Stimulated activated memory B cell treated with anti-CD40 and anti-IgM and Interleukin-4, amounts not matched to agents 10 μg/mL and 1 μg/mL and 100 μg/mL, for 72 hours (primary cell): ENCODE results near the gene ADAMTS2.

Experiments
- ATAC-seq: fragments of 150-1000 bp; cut with Tn5 transposase; 2 replicates; pipeline ENCODE4 v1.10.0; 2021
- H3K27ac Mint-ChIP-seq: one replicate; pipeline ENCODE4 v1.8.0; 2022; ENCODE audit warnings: mild to moderate bottlenecking, mixed read lengths
- H3K27me3 Mint-ChIP-seq: one replicate; pipeline ENCODE4 v1.8.0; 2022; ENCODE audit warnings: mixed read lengths
- H3K36me3 Mint-ChIP-seq: one replicate; pipeline ENCODE4 v1.8.0; 2022; ENCODE audit warnings: mixed read lengths
- H3K4me1 Mint-ChIP-seq: one replicate; pipeline ENCODE4 v1.8.0; 2022; ENCODE audit warnings: mixed read lengths
- H3K4me3 Mint-ChIP-seq: one replicate; pipeline ENCODE4 v1.8.0; 2022; ENCODE audit warnings: mild to moderate bottlenecking, moderate library complexity, mixed read lengths
- H3K9me3 Mint-ChIP-seq: one replicate; pipeline ENCODE4 v1.8.0; 2022; ENCODE audit warnings: mixed read lengths

Gene ADAMTS2

GRCh38 chr5:179250561-179251225 is 94.6 kb downstream of the ADAMTS2 start:
- Mint-ChIP-seq H3K27me3 (peaks cover 19% of the 10 kb centered on the region), H3K27ac (no peak overlapping the region), H3K4me3 (no peak overlapping the region), H3K36me3 (no peaks in the 10 kb centered on the region), H3K4me1 (no peaks in the 10 kb centered on the region), H3K9me3 (peaks cover 15% of the 10 kb centered on the region)
- no peak for ATAC-seq

- Mint-ChIP-seq H3K9me3 (peaks cover 17% of the 10 kb centered on the region), H3K27ac (no peak overlapping the region), H3K4me1 (no peaks in the 10 kb centered on the region), H3K36me3 (no peaks in the 10 kb centered on the region), H3K27me3 (peaks cover under 1% of the 10 kb centered on the region), H3K4me3 (no peak overlapping the region)
- no peak for ATAC-seq
Measured at GRCh38 chr5:179246227-179246626, 99.0 kb downstream of the ADAMTS2 start.

- peaks cover 17% of the 10 kb centered on the region for H3K9me3 Mint-ChIP-seq
- H3K27ac Mint-ChIP-seq: no peak overlapping the region
- H3K4me1 Mint-ChIP-seq: no peaks in the 10 kb centered on the region
- H3K4me3 Mint-ChIP-seq: no peak overlapping the region
- H3K27me3 Mint-ChIP-seq: peaks cover 12% of the 10 kb centered on the region
- no peaks in the 10 kb centered on the region for H3K36me3 Mint-ChIP-seq
- no peak for ATAC-seq
Measured at GRCh38 chr5:179245031-179245430, 100.2 kb downstream of the ADAMTS2 start.

GRCh38 chr5:179244044-179244443 is 101.2 kb downstream of the ADAMTS2 start:
- Mint-ChIP-seq H3K27me3 (peaks cover 22% of the 10 kb centered on the region), H3K4me1 (no peaks in the 10 kb centered on the region), H3K36me3 (no peaks in the 10 kb centered on the region), H3K4me3 (no peak overlapping the region), H3K27ac (no peak overlapping the region), H3K9me3 (peaks cover 17% of the 10 kb centered on the region)
- ATAC-seq: no peak

DNA sequence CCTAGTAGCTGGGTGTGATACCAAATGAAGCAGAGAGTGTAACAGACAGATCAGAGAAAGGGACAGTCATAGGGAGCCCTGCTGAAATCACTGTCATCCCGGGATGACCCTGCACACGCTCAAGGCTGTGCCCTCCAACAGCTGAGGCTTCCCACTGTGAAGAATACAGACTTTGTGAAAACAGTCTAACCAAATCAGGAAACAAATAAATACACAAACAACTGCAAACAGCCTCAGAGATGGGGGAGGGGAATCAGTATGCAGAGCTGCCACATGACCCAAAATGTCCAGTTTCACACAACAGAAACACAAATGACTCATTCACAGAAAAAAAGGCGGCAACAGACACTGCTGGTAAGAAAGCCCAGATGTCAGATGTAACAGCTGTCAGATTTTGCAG is 101.9 kb downstream of the ADAMTS2 start:
- Mint-ChIP-seq H3K9me3 (peaks cover 17% of the 10 kb centered on the region), H3K36me3 (no peaks in the 10 kb centered on the region), H3K27ac (no peak overlapping the region), H3K27me3 (peaks cover 29% of the 10 kb centered on the region), H3K4me1 (no peaks in the 10 kb centered on the region), H3K4me3 (no peak overlapping the region)
- ATAC-seq: no peak

GRCh38 chr5:179242676-179243075 is 102.6 kb downstream of the ADAMTS2 start:
- ATAC-seq: no peak
- Mint-ChIP-seq H3K4me3 (no peak overlapping the region), H3K27ac (no peak overlapping the region), H3K9me3 (peaks cover 17% of the 10 kb centered on the region), H3K36me3 (no peaks in the 10 kb centered on the region), H3K4me1 (no peaks in the 10 kb centered on the region), H3K27me3 (peaks cover 36% of the 10 kb centered on the region)

DNA sequence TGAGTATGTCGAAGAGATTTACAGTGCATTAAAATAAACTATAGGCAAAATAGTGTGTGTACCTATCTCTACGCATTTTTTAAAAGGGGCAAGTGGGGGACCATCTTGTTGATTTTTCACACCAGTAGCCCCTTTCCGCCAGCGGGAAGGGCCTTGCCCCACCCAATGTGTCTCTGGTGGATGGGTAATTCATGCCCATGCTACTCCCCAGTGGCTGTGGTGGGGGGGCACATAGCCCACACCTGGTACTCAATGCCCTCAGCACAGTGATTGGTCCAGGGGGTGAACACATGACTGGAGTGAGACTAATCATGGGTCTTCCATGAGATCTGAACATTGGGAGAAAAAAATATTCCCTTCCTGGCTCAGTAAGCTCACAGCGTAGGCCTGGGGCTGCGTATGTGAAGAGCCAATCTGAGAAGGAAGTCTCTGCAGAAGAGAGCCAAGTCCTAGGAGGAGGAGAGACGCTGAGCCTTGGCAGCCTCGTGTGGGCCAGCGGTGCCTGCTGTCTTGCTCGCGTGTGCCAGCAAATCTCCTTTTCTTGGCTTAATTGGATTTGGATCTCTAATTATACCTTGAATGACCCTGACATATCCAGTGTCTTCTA is 103.4 kb downstream of the ADAMTS2 start:
- Mint-ChIP-seq H3K9me3 (peaks cover 12% of the 10 kb centered on the region), H3K4me1 (no peaks in the 10 kb centered on the region), H3K27me3 (peaks cover 41% of the 10 kb centered on the region), H3K4me3 (no peak overlapping the region), H3K27ac (no peak overlapping the region), H3K36me3 (no peaks in the 10 kb centered on the region)
- no peak for ATAC-seq

- no peak overlapping the region for H3K4me3 Mint-ChIP-seq
- ATAC-seq: no peak
- no peaks in the 10 kb centered on the region for H3K4me1 Mint-ChIP-seq
- no peak overlapping the region for H3K27ac Mint-ChIP-seq
- H3K9me3 Mint-ChIP-seq: peaks cover 7% of the 10 kb centered on the region
- no peaks in the 10 kb centered on the region for H3K36me3 Mint-ChIP-seq
- peaks cover 41% of the 10 kb centered on the region for H3K27me3 Mint-ChIP-seq
Measured at GRCh38 chr5:179241175-179241574, 104.1 kb downstream of the ADAMTS2 start.

- Mint-ChIP-seq H3K27ac (no peak overlapping the region), H3K27me3 (peaks cover 41% of the 10 kb centered on the region), H3K36me3 (no peaks in the 10 kb centered on the region), H3K4me1 (no peaks in the 10 kb centered on the region), H3K9me3 (peaks cover 6% of the 10 kb centered on the region), H3K4me3 (no peak overlapping the region)
- ATAC-seq: no peak
Measured at GRCh38 chr5:179240561-179240960, 104.7 kb downstream of the ADAMTS2 start.

DNA sequence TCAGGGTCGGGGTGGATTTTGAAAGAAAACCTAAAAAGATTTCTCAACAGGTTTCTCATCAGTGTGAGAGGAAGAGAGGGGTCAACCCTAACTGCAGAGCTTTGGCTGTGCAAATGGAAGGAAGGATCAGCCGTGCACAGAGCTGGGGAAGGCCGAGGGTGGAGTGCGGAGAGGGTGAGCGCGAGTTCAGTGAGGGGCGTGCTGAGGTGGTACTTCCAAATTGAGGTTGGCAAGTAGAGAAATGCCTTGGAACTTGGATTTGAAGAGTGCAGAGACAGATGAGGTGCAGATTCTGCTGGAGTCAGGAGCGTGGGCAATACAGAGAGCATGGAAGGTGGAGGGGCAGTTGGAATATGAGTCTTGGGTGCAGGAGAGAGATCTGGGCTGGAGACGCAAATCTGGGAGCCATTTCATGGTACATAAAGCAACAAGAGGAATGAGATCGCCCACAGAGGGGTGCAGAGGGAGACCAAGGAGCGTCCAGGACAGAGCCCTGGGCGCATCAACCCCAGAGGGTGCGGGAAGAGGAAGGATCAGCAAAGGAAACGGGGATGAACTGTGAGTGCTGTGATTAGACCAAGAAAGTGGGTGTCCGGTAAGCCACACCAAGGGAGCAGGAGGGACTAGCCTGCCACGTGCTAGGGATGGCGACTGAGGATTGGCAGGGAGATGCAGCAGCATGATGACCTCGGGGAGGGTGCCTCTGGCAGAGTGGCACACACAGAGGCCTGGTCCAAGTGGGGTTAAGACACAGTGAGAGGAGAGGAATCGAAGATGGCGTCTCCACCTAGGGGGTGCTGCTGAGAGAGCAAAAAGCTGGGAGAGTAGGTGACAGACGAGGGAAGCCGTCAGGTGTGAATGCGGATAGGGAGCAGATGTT is 105.8 kb downstream of the ADAMTS2 start:
- Mint-ChIP-seq H3K27ac (no peak overlapping the region), H3K4me3 (no peak overlapping the region), H3K36me3 (no peaks in the 10 kb centered on the region), H3K9me3 (peaks cover 4% of the 10 kb centered on the region), H3K27me3 (peaks cover 49% of the 10 kb centered on the region), H3K4me1 (no peaks in the 10 kb centered on the region)
- ATAC-seq: no peak

DNA sequence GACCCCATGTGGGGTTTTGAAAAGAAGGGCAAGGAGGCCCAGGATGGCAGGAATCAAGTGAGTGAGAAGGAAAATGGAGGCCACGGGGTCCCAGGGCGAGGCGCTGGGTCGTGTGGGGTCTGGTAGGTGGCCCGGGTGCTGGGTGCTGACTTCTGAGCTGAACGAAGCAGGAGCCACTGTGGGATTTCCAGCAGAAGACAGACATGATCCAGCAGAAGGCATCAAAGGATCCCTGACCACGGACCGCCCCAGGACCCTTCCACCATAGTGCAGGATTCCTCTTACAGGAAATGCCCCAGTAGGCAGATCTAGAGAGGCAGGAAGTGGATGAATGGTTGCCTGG is 106.7 kb downstream of the ADAMTS2 start:
- Mint-ChIP-seq H3K4me3 (no peak overlapping the region), H3K9me3 (no peaks in the 10 kb centered on the region), H3K27me3 (peaks cover 58% of the 10 kb centered on the region), H3K27ac (no peak overlapping the region), H3K36me3 (no peaks in the 10 kb centered on the region), H3K4me1 (no peaks in the 10 kb centered on the region)
- no peak for ATAC-seq

DNA sequence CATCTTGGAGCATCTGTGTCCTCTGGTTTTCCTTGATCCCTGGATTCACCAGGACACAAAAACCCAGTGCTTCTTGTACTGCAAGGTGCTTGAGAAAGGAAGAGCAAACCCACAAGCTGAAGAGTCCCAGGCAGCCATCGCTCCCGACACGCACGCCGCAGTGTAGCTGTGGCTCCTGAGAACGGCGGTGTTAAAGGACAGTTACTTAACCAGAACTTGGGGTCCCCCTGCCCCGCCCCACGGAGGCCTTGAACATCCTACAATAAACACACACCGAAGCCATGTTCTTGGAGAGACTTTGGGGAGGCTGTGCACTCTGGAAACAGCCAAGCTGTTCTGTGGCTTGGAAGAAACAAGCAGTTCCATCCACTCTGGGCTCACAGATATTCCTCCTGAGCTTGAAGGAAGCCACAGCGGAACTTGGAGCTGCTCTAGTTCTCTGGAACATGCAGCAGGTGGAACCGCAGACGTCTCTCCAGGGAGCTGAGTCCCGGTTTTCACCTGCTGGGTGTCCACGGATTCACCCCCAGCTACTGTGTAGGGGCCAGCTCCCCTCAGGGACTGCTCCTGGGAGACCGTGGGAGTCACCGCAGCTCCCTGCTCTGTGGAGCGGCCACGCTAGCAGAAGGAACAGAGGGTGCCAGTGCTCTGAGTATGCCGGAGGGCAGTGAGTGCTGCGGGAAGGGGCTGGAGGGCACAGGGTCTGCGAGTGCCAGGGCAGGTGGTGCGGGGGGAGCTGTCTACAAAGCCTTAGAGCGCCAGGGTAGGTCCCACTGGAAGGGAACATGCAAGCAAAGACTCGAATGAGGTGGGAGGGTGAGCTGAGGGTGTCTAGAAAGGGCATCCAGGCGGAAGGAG is 107.3 kb downstream of the ADAMTS2 start:
- no peak overlapping the region for H3K4me3 Mint-ChIP-seq
- no peaks in the 10 kb centered on the region for H3K4me1 Mint-ChIP-seq
- peaks cover 59% of the 10 kb centered on the region for H3K27me3 Mint-ChIP-seq
- no peaks in the 10 kb centered on the region for H3K9me3 Mint-ChIP-seq
- no peak overlapping the region for H3K27ac Mint-ChIP-seq
- no peaks in the 10 kb centered on the region for H3K36me3 Mint-ChIP-seq
- no peak for ATAC-seq

GRCh38 chr5:179235416-179236400 is 109.6 kb downstream of the ADAMTS2 start:
- H3K4me1 Mint-ChIP-seq: no peaks in the 10 kb centered on the region
- no peak overlapping the region for H3K4me3 Mint-ChIP-seq
- no peaks in the 10 kb centered on the region for H3K36me3 Mint-ChIP-seq
- no peak overlapping the region for H3K27ac Mint-ChIP-seq
- no peak for ATAC-seq
- no peaks in the 10 kb centered on the region for H3K9me3 Mint-ChIP-seq
- H3K27me3 Mint-ChIP-seq: peaks cover 54% of the 10 kb centered on the region

DNA sequence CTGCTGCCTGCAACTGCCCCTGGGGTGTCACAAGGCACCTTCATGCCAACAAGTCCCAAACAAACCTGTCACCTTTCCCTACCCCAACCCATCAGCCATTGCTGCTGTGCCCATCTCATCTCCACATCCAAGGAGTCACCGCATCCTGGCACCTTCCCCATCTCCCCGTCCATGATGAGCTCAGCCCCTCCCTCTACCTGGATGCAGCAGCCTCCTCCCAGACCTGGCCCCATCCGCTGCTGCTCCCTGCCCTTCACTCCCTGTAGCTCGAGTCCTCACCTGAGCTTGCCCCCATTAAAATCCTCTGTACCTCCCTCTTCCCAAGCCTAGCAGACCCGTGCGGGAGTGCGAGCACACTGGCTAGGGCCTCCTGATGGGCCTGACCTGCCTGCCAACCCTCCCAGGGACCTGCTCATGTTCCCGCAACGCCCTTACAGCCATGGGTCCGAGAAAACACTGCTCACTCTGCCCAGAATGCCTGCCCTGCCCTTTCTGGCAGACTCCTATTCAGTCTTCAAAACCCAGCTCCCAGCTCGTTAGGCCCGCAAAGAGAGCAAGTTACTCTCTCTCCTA is 110.6 kb downstream of the ADAMTS2 start:
- Mint-ChIP-seq H3K27ac (no peak overlapping the region), H3K9me3 (no peaks in the 10 kb centered on the region), H3K27me3 (peaks cover 43% of the 10 kb centered on the region), H3K4me1 (no peaks in the 10 kb centered on the region), H3K36me3 (no peaks in the 10 kb centered on the region), H3K4me3 (no peak overlapping the region)
- ATAC-seq: no peak
